HepG2 (cell line): ENCODE results near the gene BCL6B. TPM values are rescaled to one million over a fixed set of nuclear protein-coding genes. Genes with fewer than 3 reads are reported as not detected.

ENCODE experiments used
- ATF3 ChIP-seq: sonication (generic); formaldehyde crosslinking; IDR thresholded peaks from 2 replicates; pipeline ENCODE4 v1.4.0; 2020; ENCODE audit warnings: missing genetic modification reagents
- EZH2 ChIP-seq: conservative IDR thresholded peaks from 2 replicates; pipeline ENCODE4 v1.6.1; 2012; ENCODE audit warnings: mild to moderate bottlenecking, low read depth, low read length, moderate library complexity
- FOSL1 ChIP-seq: sonication (generic); formaldehyde crosslinking; IDR thresholded peaks from 2 replicates; pipeline ENCODE4 v1.9.0; 2021; ENCODE audit warnings: missing genetic modification reagents, borderline replicate concordance
- FOXC1 ChIP-seq: sonication (generic); formaldehyde crosslinking; IDR thresholded peaks from 2 replicates; pipeline ENCODE4 v1.8.0; 2022; ENCODE audit warnings: mild to moderate bottlenecking, missing genetic modification reagents, borderline replicate concordance
- GTF2F1 ChIP-seq: fragments of 150-350 bp; IDR thresholded peaks from 2 replicates; pipeline ENCODE4 v1.6.1; 2014; ENCODE audit warnings: low read length
- HNRNPH1 ChIP-seq: fragments of 200-400 bp; formaldehyde crosslinking; optimal IDR thresholded peaks from 2 replicates; pipeline ENCODE3; 2017; ENCODE audit warnings: mild to moderate bottlenecking, low read depth, low read length
- HNRNPUL1 ChIP-seq: fragments of 200-400 bp; formaldehyde crosslinking; IDR thresholded peaks from 2 replicates; pipeline ENCODE4 v1.6.1; 2017; ENCODE audit warnings: low read depth, mild to moderate bottlenecking, low read length, moderate library complexity
- POLR2A ChIP-seq, 2 experiments: IDR thresholded peaks; 2 replicates each; pipeline ENCODE4 v1.6.1; 2011; ENCODE audit warnings: low read depth in 2 of 2, low read length in 2 of 2, mild to moderate bottlenecking in 1 of 2, moderate library complexity in 1 of 2; ENCODE audit not compliant: insufficient read depth in 1 of 2
- PRMT3 ChIP-seq: sonication (generic); formaldehyde crosslinking; IDR thresholded peaks from 2 replicates; pipeline ENCODE4 v1.8.1; 2022; ENCODE audit warnings: low read depth, mild to moderate bottlenecking, moderate library complexity, missing genetic modification reagents, borderline replicate concordance
- RFX3 ChIP-seq: IDR thresholded peaks from 2 replicates; pipeline ENCODE4 v1.6.1; 2016; ENCODE audit warnings: missing biosample characterization, missing genetic modification reagents
- SIX4 ChIP-seq: sonication (generic); formaldehyde crosslinking; IDR thresholded peaks from 2 replicates; pipeline ENCODE4 v1.4.0; 2020; ENCODE audit warnings: missing genetic modification reagents
- SMAD1 ChIP-seq: sonication (generic); formaldehyde crosslinking; IDR thresholded peaks from 2 replicates; pipeline ENCODE4 v1.4.0; 2020; ENCODE audit warnings: missing genetic modification reagents, low read depth, mild to moderate bottlenecking, borderline replicate concordance
- SP140L ChIP-seq: sonication (generic); formaldehyde crosslinking; IDR thresholded peaks from 2 replicates; pipeline ENCODE4 v1.4.0; 2020; ENCODE audit warnings: missing genetic modification reagents, borderline replicate concordance
- THYN1 ChIP-seq: sonication (generic); formaldehyde crosslinking; IDR thresholded peaks from 2 replicates; pipeline ENCODE4 v1.8.1; 2023; ENCODE audit warnings: low read depth, mild to moderate bottlenecking, moderate library complexity, missing genetic modification reagents, borderline replicate concordance
- USF2 ChIP-seq, 2 experiments: sonication (generic) in 1 of 2; formaldehyde crosslinking in 1 of 2; IDR thresholded peaks; 2 replicates each; pipeline versions ENCODE4 v1.5.1 to v1.6.1; 2011 to 2020; ENCODE audit warnings: borderline replicate concordance in 1 of 2, low read depth in 1 of 2, low read length in 1 of 2, mild to moderate bottlenecking in 1 of 2, missing genetic modification reagents in 1 of 2, moderate library complexity in 1 of 2
- ZBTB34 ChIP-seq: sonication (generic); formaldehyde crosslinking; IDR thresholded peaks from 2 replicates; pipeline ENCODE4 v1.8.0; 2022; ENCODE audit warnings: mild to moderate bottlenecking, missing genetic modification reagents
- ZBTB37 ChIP-seq: sonication (generic); formaldehyde crosslinking; IDR thresholded peaks from 2 replicates; pipeline ENCODE4 v1.4.0; 2020; ENCODE audit warnings: mild to moderate bottlenecking, missing genetic modification reagents
- ZMYM4 ChIP-seq: sonication (generic); formaldehyde crosslinking; IDR thresholded peaks from 2 replicates; pipeline ENCODE4 v1.8.1; 2023; ENCODE audit warnings: mild to moderate bottlenecking, missing genetic modification reagents
- ZNF20 ChIP-seq: sonication (generic); formaldehyde crosslinking; IDR thresholded peaks from 2 replicates; pipeline ENCODE4 v1.4.0; 2020; ENCODE audit warnings: mild to moderate bottlenecking, moderate library complexity, missing genetic modification reagents
- ZNF331 ChIP-seq: sonication (generic); formaldehyde crosslinking; IDR thresholded peaks from 2 replicates; pipeline ENCODE4 v1.4.0; 2020; ENCODE audit warnings: missing genetic modification reagents
- ZNF589 ChIP-seq: sonication (generic); formaldehyde crosslinking; conservative IDR thresholded peaks from 2 replicates; pipeline ENCODE4 v1.8.0; 2022; ENCODE audit warnings: mild to moderate bottlenecking, moderate library complexity, missing genetic modification reagents
- ZNF605 ChIP-seq: sonication (generic); formaldehyde crosslinking; IDR thresholded peaks from 2 replicates; pipeline ENCODE4 v1.8.0; 2022; ENCODE audit warnings: mild to moderate bottlenecking, missing genetic modification reagents
- ZNF7 ChIP-seq: IDR thresholded peaks from 2 replicates; pipeline ENCODE4 v1.6.1; 2016; ENCODE audit warnings: missing biosample characterization, missing genetic modification reagents
- ZNF709 ChIP-seq: sonication (generic); formaldehyde crosslinking; IDR thresholded peaks from 2 replicates; pipeline ENCODE4 v1.5.0; 2020; ENCODE audit warnings: mild to moderate bottlenecking, missing genetic modification reagents
- ZNF776 ChIP-seq: sonication (generic); formaldehyde crosslinking; IDR thresholded peaks from 2 replicates; pipeline ENCODE4 v1.4.0; 2020; ENCODE audit warnings: mild to moderate bottlenecking, missing genetic modification reagents
- ZSCAN22 ChIP-seq: sonication (generic); formaldehyde crosslinking; IDR thresholded peaks from 2 replicates; pipeline ENCODE4 v1.4.0; 2020; ENCODE audit warnings: mild to moderate bottlenecking, missing genetic modification reagents
- polyA plus RNA-seq, 8 experiments: library from polyadenylated mRNA; depleted of rRNA in 3 of 8; stranded (reverse) in 7 of 8; unstranded in 1 of 8; fragments of >200 nt; fragmentation: Illumina TruSeq in 4 of 8; extraction: Trizol in 4 of 8; gene quantifications; 2 replicates each; pipeline versions ENCODE4 v1.2.1 to v1.2.3, GENCODE V29; 2011 to 2016; ENCODE audit warnings: low read depth in 4 of 8, missing spikeins in 1 of 8, mixed read lengths in 1 of 8; ENCODE audit not compliant: insufficient read depth in 1 of 8
- total RNA-seq, 5 experiments: library from RNA; depleted of rRNA; stranded (reverse); fragments of >200 nt; fragmentation: Illumina TruSeq; extraction: Trizol; gene quantifications; 2 replicates each; pipeline ENCODE4 v1.2.3, GENCODE V29; 2016; ENCODE audit warnings: low read depth in 1 of 5

BCL6B gene
- total and polyA plus RNA-seq, 2 of the 13 experiments (the other 11 are each of a cell fraction or from before 2014, with no cell fraction given), result not detected

- TF ChIP-seq ZNF589 (CRISPR knock-in tag) (no peak), HNRNPUL1 (peak; percentile 73; the same call in 1 of the 2 replicates), ZNF709 (CRISPR knock-in tag) (no peak), ZNF20 (CRISPR knock-in tag) (no peak), SMAD1 (CRISPR knock-in tag) (no peak), USF2 (IDR thresholded peaks at IDR 0.05; ENCODE audit: low read depth, low read length) (no peak), USF2 (CRISPR knock-in tag; IDR thresholded peaks at IDR 0.05; ENCODE audit: borderline replicate concordance) (no peak), ZBTB34 (no peak), ZNF7 (CRISPR knock-in tag) (no peak), PRMT3 (CRISPR knock-in tag) (no peak), THYN1 (CRISPR knock-in tag) (no peak), ZNF605 (CRISPR knock-in tag) (no peak), ZBTB37 (no peak), FOSL1 (CRISPR knock-in tag) (no peak), SP140L (CRISPR knock-in tag) (no peak), POLR2A (IDR thresholded peaks at IDR 0.05; ENCODE audit: insufficient read depth in 1 of 2, low read depth in 2 of 2, low read length in 2 of 2) (no peak), EZH2 (no peak), GTF2F1 (no peak), RFX3 (CRISPR knock-in tag) (no peak), HNRNPH1 (no peak), SIX4 (no peak), ZSCAN22 (CRISPR knock-in tag) (no peak), ZMYM4 (CRISPR knock-in tag) (no peak), ATF3 (CRISPR knock-in tag) (no peak), ZNF776 (CRISPR knock-in tag) (no peak), ZNF331 (CRISPR knock-in tag) (no peak), FOXC1 (CRISPR knock-in tag) (no peak)
Observed at GRCh38 chr17:7045492-7046126, 22.8 kb downstream of the BCL6B start (continued).
